Brain microvascular endothelial cell (primary cell): Measurements from ENCODE around the gene VSX1.

Source experiments
- DNase-seq: peaks from one replicate; pipeline ENCODE4 v3.0.0-alpha.2; 2020
- H3K27ac ChIP-seq: fragments of 250-450 bp; sonication (Bioruptor Pico); 2 replicates; pipeline ENCODE4 v1.5.1; 2020; ENCODE audit warnings: mild to moderate bottlenecking, moderate library complexity
- H3K27me3 ChIP-seq: fragments of 250-450 bp; sonication (Bioruptor Pico); replicated peaks from 2 replicates; pipeline ENCODE4 v1.5.1; 2020; ENCODE audit warnings: mild to moderate bottlenecking
- H3K36me3 ChIP-seq: fragments of 250-450 bp; sonication (Bioruptor Pico); replicated peaks from 2 replicates; pipeline ENCODE4 v1.5.1; 2020; ENCODE audit warnings: mild to moderate bottlenecking
- H3K4me3 ChIP-seq: 2 replicates; pipeline ENCODE4 v1.5.1; 2011; ENCODE audit warnings: low read depth, mild to moderate bottlenecking, control low read depth, low read length, moderate library complexity
- in situ Hi-C: cut with HindIII; loops from 2 replicates; pipeline ENCODE4 v1.10.0; 2017; ENCODE audit warnings: low sequenced_read_pairs, low pct_ligation_motif_present
- TF ChIP-seq, protein P1 (sequence below): IDR thresholded peaks from 2 replicates; pipeline ENCODE4 v1.5.1; 2011; ENCODE audit warnings: low read depth, mild to moderate bottlenecking, moderate library complexity, low read length, control low read depth, inconsistent platforms; ENCODE audit errors: missing control alignments

The VSX1 gene

GRCh38 chr20:25090492-25091429, 8.8 kb upstream of the VSX1 start:
- no peak for DNase-seq
- in situ Hi-C loops = no loop called here
- peaks cover 18% of the 10 kb centered on the region for H3K27me3 ChIP-seq
- TF ChIP-seq, protein P1, sequence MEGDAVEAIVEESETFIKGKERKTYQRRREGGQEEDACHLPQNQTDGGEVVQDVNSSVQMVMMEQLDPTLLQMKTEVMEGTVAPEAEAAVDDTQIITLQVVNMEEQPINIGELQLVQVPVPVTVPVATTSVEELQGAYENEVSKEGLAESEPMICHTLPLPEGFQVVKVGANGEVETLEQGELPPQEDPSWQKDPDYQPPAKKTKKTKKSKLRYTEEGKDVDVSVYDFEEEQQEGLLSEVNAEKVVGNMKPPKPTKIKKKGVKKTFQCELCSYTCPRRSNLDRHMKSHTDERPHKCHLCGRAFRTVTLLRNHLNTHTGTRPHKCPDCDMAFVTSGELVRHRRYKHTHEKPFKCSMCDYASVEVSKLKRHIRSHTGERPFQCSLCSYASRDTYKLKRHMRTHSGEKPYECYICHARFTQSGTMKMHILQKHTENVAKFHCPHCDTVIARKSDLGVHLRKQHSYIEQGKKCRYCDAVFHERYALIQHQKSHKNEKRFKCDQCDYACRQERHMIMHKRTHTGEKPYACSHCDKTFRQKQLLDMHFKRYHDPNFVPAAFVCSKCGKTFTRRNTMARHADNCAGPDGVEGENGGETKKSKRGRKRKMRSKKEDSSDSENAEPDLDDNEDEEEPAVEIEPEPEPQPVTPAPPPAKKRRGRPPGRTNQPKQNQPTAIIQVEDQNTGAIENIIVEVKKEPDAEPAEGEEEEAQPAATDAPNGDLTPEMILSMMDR = no peak
- no peak overlapping the region for H3K27ac ChIP-seq
- H3K36me3 ChIP-seq = no peaks in the 10 kb centered on the region
- H3K4me3 ChIP-seq = no peak overlapping the region

GRCh38 chr20:25089662-25090061, 7.7 kb upstream of the VSX1 start:
- Histone ChIP-seq H3K4me3 (no peak overlapping the region), H3K36me3 (no peaks in the 10 kb centered on the region), H3K27me3 (peaks cover 28% of the 10 kb centered on the region), H3K27ac (no peak overlapping the region)
- DNase-seq = no peak
- in situ Hi-C loops = no loop called here
- TF ChIP-seq, protein P1 = no peak

- DNase-seq = no peak
- in situ Hi-C loops = no loop called here
- TF ChIP-seq, protein P1 = no peak
- peaks cover 33% of the 10 kb centered on the region for H3K27me3 ChIP-seq
- H3K4me3 ChIP-seq = no peak overlapping the region
- no peaks in the 10 kb centered on the region for H3K36me3 ChIP-seq
- no peak overlapping the region for H3K27ac ChIP-seq
Observed at GRCh38 chr20:25089096-25089495, 7.2 kb upstream of the VSX1 start.

DNA sequence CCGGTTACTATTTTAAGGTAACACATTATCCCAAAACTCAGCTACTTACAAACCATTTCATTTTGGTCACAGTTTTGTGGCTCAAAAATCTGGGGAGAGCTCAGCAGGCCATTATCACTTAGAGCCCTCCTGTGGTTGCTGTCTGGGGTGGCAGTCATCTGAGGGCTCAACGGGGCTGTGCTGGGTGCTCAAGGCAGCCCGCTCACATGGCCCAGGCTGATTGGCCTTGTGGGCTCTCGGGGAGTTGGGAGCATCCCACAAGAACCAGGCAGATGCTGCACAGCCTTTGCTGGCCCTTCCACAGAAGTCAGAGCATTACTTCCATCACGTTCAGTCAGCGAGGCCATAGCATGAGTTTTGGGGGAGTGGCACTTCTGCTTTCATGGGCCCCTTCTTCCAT, 6.3 kb upstream of the VSX1 start:
- no peak for DNase-seq
- H3K4me3 ChIP-seq = no peak overlapping the region
- peaks cover 42% of the 10 kb centered on the region for H3K27me3 ChIP-seq
- H3K27ac ChIP-seq = no peak overlapping the region
- TF ChIP-seq, protein P1 = no peak
- in situ Hi-C loops = no loop called here
- H3K36me3 ChIP-seq = no peaks in the 10 kb centered on the region

- Histone ChIP-seq H3K27ac (no peak overlapping the region), H3K4me3 (no peak overlapping the region), H3K36me3 (no peaks in the 10 kb centered on the region), H3K27me3 (peaks cover 49% of the 10 kb centered on the region)
- in situ Hi-C loops = no loop called here
- no peak for DNase-seq
- TF ChIP-seq, protein P1 = no peak
Observed at GRCh38 chr20:25087186-25087929, 5.4 kb upstream of the VSX1 start.
